B cell (primary cell): ENCODE results near the gene JAK2. TPM values are rescaled to one million over a fixed set of nuclear protein-coding genes. Genes with fewer than 3 reads are reported as not detected.

Experiments
- ATAC-seq: fragments of 200-7000 bp; cut with Tn5 transposase; one replicate; pipeline ENCODE4 v1.10.0; 2021; ENCODE audit warnings: low read depth, mild to moderate bottlenecking, moderate number of reproducible peaks, moderate library complexity
- CTCF ChIA-PET: fragments of 350-600 bp; sonication (Branson Sonifier 250); formaldehyde crosslinking; loops from one replicate; lab custom pipeline; 2021; ENCODE audit warnings: antibody characterized with exemption, inconsistent platforms; lab: Charles Lee
- POLR2A ChIA-PET: fragments of 350-600 bp; sonication (Branson Sonifier 250); formaldehyde crosslinking; loops from one replicate; lab custom pipeline; 2021; ENCODE audit warnings: antibody characterized with exemption; lab: Charles Lee
- DNase-seq: peaks from one replicate; pipeline ENCODE4 v3.0.0; 2013
- H2AFZ ChIP-seq: 2 replicates; pipeline ENCODE4 v1.6.1; 2012; ENCODE audit warnings: mild to moderate bottlenecking, low read depth, low read length; ENCODE audit not compliant: insufficient read depth, poor library complexity, severe bottlenecking
- H3K27ac ChIP-seq, 2 donors: 1 replicate in 1 of 2; 2 replicates in 1 of 2; pipeline ENCODE4 v1.5.1; 2012 to 2013; ENCODE audit warnings: low read length in 2 of 2, mild to moderate bottlenecking in 2 of 2, moderate library complexity in 1 of 2
- H3K27me3 ChIP-seq, 4 experiments: fragments of 200-600 bp in 1 of 4; sonication (generic) in 1 of 4; replicated peaks in 1 of 4; 1 replicate in 2 of 4; 2 replicates in 2 of 4; pipeline versions ENCODE4 v1.6.1 to v1.7.0; 2013 to 2016; ENCODE audit warnings: low read length in 3 of 4, mild to moderate bottlenecking in 2 of 4, mixed read lengths in 1 of 4, moderate library complexity in 1 of 4; ENCODE audit not compliant: insufficient read depth in 4 of 4, control insufficient read depth in 3 of 4; ENCODE audit errors: control extremely low read depth in 1 of 4
- H3K36me3 ChIP-seq, 2 experiments: replicated peaks in 1 of 2; 1 replicate in 1 of 2; 2 replicates in 1 of 2; pipeline versions ENCODE4 v1.6.1 to v1.7.1; 2013; ENCODE audit warnings: low read length in 1 of 2; ENCODE audit not compliant: insufficient read depth in 2 of 2, control insufficient read depth in 1 of 2; ENCODE audit errors: control extremely low read depth in 1 of 2, extremely low read depth in 1 of 2
- H3K4me1 ChIP-seq, 2 donors: fragments of 200-600 bp in 1 of 2; sonication (generic) in 1 of 2; 1 replicate in 1 of 2; 2 replicates in 1 of 2; pipeline versions ENCODE4 v1.5.1 to v1.6.1; 2013 to 2017; ENCODE audit warnings: low read length in 2 of 2; ENCODE audit not compliant: control insufficient read depth in 2 of 2, insufficient read depth in 2 of 2
- H3K4me2 ChIP-seq: replicated peaks from 2 replicates; pipeline ENCODE3; 2012; ENCODE audit warnings: mild to moderate bottlenecking, low read depth, low read length; ENCODE audit not compliant: poor library complexity, severe bottlenecking
- H3K4me3 ChIP-seq, 5 experiments: fragments of 200-600 bp in 1 of 5; sonication (generic) in 1 of 5; 1 replicate in 3 of 5; 2 replicates in 2 of 5; pipeline versions ENCODE4 v1.5.1 to v1.7.0; 2011 to 2016; ENCODE audit warnings: low read length in 4 of 5, mild to moderate bottlenecking in 4 of 5, low read depth in 2 of 5, control low read depth in 1 of 5, moderate library complexity in 1 of 5; ENCODE audit not compliant: insufficient read depth in 1 of 5; ENCODE audit errors: control extremely low read depth in 1 of 5, extremely low read depth in 1 of 5
- H3K79me2 ChIP-seq: fragments of 200-600 bp; sonication (generic); one replicate; pipeline ENCODE4 v1.6.0; 2016; ENCODE audit warnings: low read length; ENCODE audit not compliant: control insufficient read depth, insufficient read depth
- H3K9ac ChIP-seq: fragments of 200-600 bp; sonication (generic); 2 replicates; pipeline ENCODE4 v1.6.1; 2017; ENCODE audit warnings: mild to moderate bottlenecking, low read length, moderate library complexity
- H3K9me3 ChIP-seq, 3 donors: one replicate each; pipeline versions ENCODE4 v1.6.1 to v1.7.1; 2013; ENCODE audit warnings: low read length in 2 of 3; ENCODE audit not compliant: control insufficient read depth in 2 of 3, insufficient read depth in 1 of 3; ENCODE audit errors: control extremely low read depth in 1 of 3
- H4K20me1 ChIP-seq: 2 replicates; pipeline ENCODE4 v1.6.0; 2012; ENCODE audit warnings: mild to moderate bottlenecking, low read length; ENCODE audit not compliant: insufficient read depth, control insufficient read depth, poor library complexity, severe bottlenecking
- H3K27ac Mint-ChIP-seq: one replicate; pipeline ENCODE4 v1.8.0; 2021; ENCODE audit warnings: mixed read lengths
- H3K27me3 Mint-ChIP-seq: one replicate; pipeline ENCODE4 v1.8.0; 2021; ENCODE audit warnings: mixed read lengths
- H3K4me1 Mint-ChIP-seq: one replicate; pipeline ENCODE4 v1.8.0; 2021; ENCODE audit warnings: mixed read lengths
- H3K4me3 Mint-ChIP-seq: one replicate; pipeline ENCODE4 v1.8.0; 2021; ENCODE audit warnings: mixed read lengths
- H3K9me3 Mint-ChIP-seq: one replicate; pipeline ENCODE4 v1.8.0; 2022; ENCODE audit warnings: mixed read lengths; ENCODE audit not compliant: insufficient read depth
- CTCF ChIP-seq: fragments of 200-600 bp; IDR thresholded peaks from one replicate; pipeline ENCODE4 v1.8.0; 2022; ENCODE audit warnings: antibody characterized with exemption, mild to moderate bottlenecking
- EZH2 ChIP-seq: IDR thresholded peaks from 2 replicates; pipeline ENCODE4 v1.6.1; 2012; ENCODE audit warnings: borderline replicate concordance, low read depth, mild to moderate bottlenecking, moderate library complexity, low read length; ENCODE audit not compliant: insufficient read depth, poor library complexity, severe bottlenecking
- WGBS: methylation state at CpG from one replicate; pipeline ENCODE4 v1.1.5; 2013; ENCODE audit warnings: missing lambda C conversion rate; ENCODE audit not compliant: insufficient coverage; 5-methylcytosine and 5-hydroxymethylcytosine counted together
- intact Hi-C: fragments of 100-400 bp; cut with micrococcal nuclease; formaldehyde crosslinking; loops from one replicate; pipeline ENCODE4 v1.10.0; 2022
- polyA plus RNA-seq: library from polyadenylated mRNA; depleted of rRNA; stranded (reverse); fragments of >200 nt; gene quantifications from 2 replicates; pipeline ENCODE4 v1.2.3, GENCODE V29; 2012
- total RNA-seq, 2 donors: library from RNA; stranded (reverse); fragments of 120-200 nt in 1 of 2; gene quantifications; 1 replicate in 1 of 2; 2 replicates in 1 of 2; pipeline versions ENCODE4 v1.2.3 to v1.2.4, GENCODE V29; 2013 to 2022

The JAK2 gene
- total and polyA plus RNA-seq, 2 donors (not counting 1 experiment from before 2014, with no cell fraction given), result 8.0 to 24.6 TPM

GRCh38 chr9:5122516-5122915 is 137.4 kb downstream of the JAK2 start:
- no peak overlapping the region for H3K27ac ChIP-seq
- CTCF ChIA-PET, result no interaction called here
- Mint-ChIP-seq H3K27ac (no peak overlapping the region), H3K4me1 (no peaks in the 10 kb centered on the region), H3K4me3 (no peak overlapping the region), H3K9me3 (no peaks in the 10 kb centered on the region), H3K27me3 (no peaks in the 10 kb centered on the region)
- POLR2A ChIA-PET, result no interaction called here
- ATAC-seq (no peak), DNase-seq (no peak)
- intact Hi-C loops, result no loop called here
- peaks cover 6 to 34% of the 10 kb centered on the region in 2 experiments for H3K36me3 ChIP-seq
- no peaks in the 10 kb centered on the region for H4K20me1 ChIP-seq
- no peak overlapping the region for H2AFZ ChIP-seq
- no CpG with 5 or more reads among the region's 3 CpGs for WGBS
- no peaks in the 10 kb centered on the region for H3K79me2 ChIP-seq
- H3K4me2 ChIP-seq, result no peak overlapping the region
- no peak overlapping the region for H3K9ac ChIP-seq
- no peak overlapping the region for H3K4me3 ChIP-seq
- TF ChIP-seq CTCF (no peak), EZH2 (no peak)
- no peaks in the 10 kb centered on the region for H3K9me3 ChIP-seq
- H3K4me1 ChIP-seq, result no peaks in the 10 kb centered on the region
- H3K27me3 ChIP-seq, result no peaks in the 10 kb centered on the region

DNA sequence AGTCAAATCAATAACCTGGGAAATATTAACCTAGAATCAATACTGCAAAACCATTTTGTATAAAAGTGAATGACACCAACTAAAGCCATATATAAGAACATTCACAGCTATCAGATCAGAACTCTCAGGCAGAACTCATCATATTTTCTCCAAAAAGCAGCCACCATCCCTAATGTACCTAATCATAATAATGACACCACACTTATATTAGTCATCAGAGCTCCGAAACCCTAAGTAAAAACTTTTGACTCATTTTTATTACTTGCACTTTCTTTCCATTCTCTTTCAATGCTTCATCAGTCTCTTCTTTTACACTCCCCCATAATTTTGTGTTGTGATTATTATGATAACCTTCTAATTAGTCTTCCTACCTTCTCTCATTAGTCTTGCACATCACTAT is 155.1 kb downstream of the JAK2 start:
- no CpG with 5 or more reads among the region's 1 CpG for WGBS
- Mint-ChIP-seq H3K27ac (no peak overlapping the region), H3K9me3 (peaks cover 10% of the 10 kb centered on the region), H3K4me1 (no peaks in the 10 kb centered on the region), H3K27me3 (no peaks in the 10 kb centered on the region), H3K4me3 (no peak overlapping the region)
- Histone ChIP-seq H3K27ac (no peak overlapping the region), H3K27me3 (no peaks in the 10 kb centered on the region), H3K9ac (no peak overlapping the region), H3K79me2 (no peaks in the 10 kb centered on the region), H3K9me3 (no peaks in the 10 kb centered on the region), H3K4me2 (no peak overlapping the region), H3K4me1 (no peaks in the 10 kb centered on the region), H3K36me3 (no peaks in the 10 kb centered on the region), H4K20me1 (no peaks in the 10 kb centered on the region), H2AFZ (no peak overlapping the region), H3K4me3 (no peak overlapping the region)
- TF ChIP-seq CTCF, result no peak
- no peak for TF ChIP-seq EZH2
- no peak for ATAC-seq
- ChIA-PET POLR2A (no interaction called here), CTCF (no interaction called here)
- intact Hi-C loops, result no loop called here
- DNase-seq, result no peak
